Heart left ventricle (tissue), 16 donors: ENCODE data around the gene PACS2. TPM values are rescaled to one million over a fixed set of nuclear protein-coding genes. Genes with fewer than 3 reads are reported as not detected.

Experiments used
- ATAC-seq, 4 donors: fragments of 200-7000 bp; cut with Tn5 transposase; one replicate each; pipeline ENCODE4 v1.9.1; 2020 to 2022; ENCODE audit warnings: moderate library complexity in 4 of 4, mild to moderate bottlenecking in 3 of 4, moderate number of reproducible peaks in 1 of 4
- DNase-seq, 5 donors: peaks; one replicate each; pipeline ENCODE4 v3.0.0-alpha.2; 2020
- H3K27ac ChIP-seq, 12 donors: fragments of 200-600 bp; sonication (generic) in 4 of 12; one replicate each; pipeline versions ENCODE4 v1.5.0 to v1.8.0; 2016 to 2022; ENCODE audit warnings: mild to moderate bottlenecking in 2 of 12
- H3K27me3 ChIP-seq, 9 donors: fragments of 200-600 bp; sonication (generic) in 2 of 9; one replicate each; pipeline versions ENCODE4 v1.5.1 to v1.8.0; 2016 to 2022; ENCODE audit warnings: mild to moderate bottlenecking in 3 of 9
- H3K36me3 ChIP-seq, 9 donors: fragments of 200-600 bp; sonication (generic) in 2 of 9; one replicate each; pipeline versions ENCODE4 v1.5.0 to v1.8.0; 2018 to 2022; ENCODE audit warnings: mild to moderate bottlenecking in 2 of 9
- H3K4me1 ChIP-seq, 12 donors: fragments of 200-600 bp; sonication (generic) in 4 of 12; one replicate each; pipeline versions ENCODE4 v1.5.0 to v1.8.0; 2016 to 2022; ENCODE audit warnings: mild to moderate bottlenecking in 3 of 12
- H3K4me3 ChIP-seq, 12 donors: fragments of 200-600 bp; sonication (generic) in 4 of 12; one replicate each; pipeline versions ENCODE4 v1.5.0 to v1.8.0; 2017 to 2022; ENCODE audit warnings: mild to moderate bottlenecking in 9 of 12, moderate library complexity in 4 of 12
- H3K9me3 ChIP-seq, 12 donors: fragments of 200-600 bp; sonication (generic) in 4 of 12; one replicate each; pipeline versions ENCODE4 v1.5.0 to v1.8.0; 2016 to 2022; ENCODE audit warnings: mild to moderate bottlenecking in 1 of 12
- POLR2A ChIP-seq, 2 donors: fragments of 450-650 bp; IDR thresholded peaks; one replicate each; pipeline ENCODE4 v1.6.1; 2017; ENCODE audit warnings: antibody characterized with exemption in 2 of 2, mild to moderate bottlenecking in 2 of 2, moderate library complexity in 2 of 2
- WGBS, 4 donors: extraction: QIAGEN DNeasy Blood & Tissue Kit in 2 of 4; methylation state at CpG; one replicate each; pipeline versions ENCODE4 v1.1.5 to v1.1.7; 2013 to 2018; 5-methylcytosine and 5-hydroxymethylcytosine counted together
- intact Hi-C, 10 donors: fragments of 100-400 bp; cut with DNase I; formaldehyde crosslinking; loops; one replicate each; pipeline versions ENCODE4 v1.11.1 to v1.14.2; 2022
- polyA plus RNA-seq, 2 donors: library from polyadenylated mRNA; stranded (reverse); fragments of 200-250 nt; gene quantifications; one replicate each; pipeline ENCODE4 v1.2.3, GENCODE V29; 2013
- total RNA-seq, 9 donors: library from RNA; depleted of rRNA in 2 of 9; stranded (reverse); fragments of >200 nt in 2 of 9; fragmentation: NEBNext Ultra II Directional in 3 of 9; extraction: Animal tissue kit (Norgen Biotek cat#: 25700) in 3 of 9; gene quantifications; one replicate each; pipeline versions ENCODE4 v1.1.0 to v1.2.4, GENCODE V29; 2016 to 2023
- TF ChIP-seq, protein P1 (sequence below), 12 donors: fragments of 200-600 bp; sonication (generic) in 4 of 12; IDR thresholded peaks; one replicate each; pipeline versions ENCODE4 v1.5.0 to v1.8.0; 2018 to 2022; ENCODE audit warnings: antibody characterized with exemption in 12 of 12, mild to moderate bottlenecking in 5 of 12
- donor health status: ischemic (EF 13 %, LVEDD 7.1; RV severe dilation, severe dysfunction).
- donor health status: healthy with polysubstance abuse.
- donor health status: DM: no; HTN: yes; CAD: no.
- donor health status: DM: no; HTN: no; CAD: no.
- donor health status: ischemic (EF 25% LVEDD 6.9; RV normal size, moderate dysfunction).
- donor health status: ischemic (EF 25% LVEDD 5.7; RV mildly dilated, moderate dysfunction).
- donor health status: healthy.
- donor health status: DM: yes; HTN: yes; CAD: no.
- donor health status: ischemic (EF 35%, LVEDD 5.7; RV mildly dilated, moderate dysfunction).
- donor health status: nonischemic (EF 11% LVEDD 7.7; RV severe dilation, severe dysfunction).
- donor health status: DM: yes; HTN: yes; CAD: no.
- donor health status: PGD.
- donor health status: ischemic (EF 29% LVEDD 5.4; RV normal size, mild dysfunction).
- donor health status: nonischemic (EF 23%, LVEDD 6.1; RV moderate dilation, normal function).

The PACS2 gene
- total and polyA plus RNA-seq, 11 donors, result 47.3 to 90.3 (median 60.8) TPM

DNA sequence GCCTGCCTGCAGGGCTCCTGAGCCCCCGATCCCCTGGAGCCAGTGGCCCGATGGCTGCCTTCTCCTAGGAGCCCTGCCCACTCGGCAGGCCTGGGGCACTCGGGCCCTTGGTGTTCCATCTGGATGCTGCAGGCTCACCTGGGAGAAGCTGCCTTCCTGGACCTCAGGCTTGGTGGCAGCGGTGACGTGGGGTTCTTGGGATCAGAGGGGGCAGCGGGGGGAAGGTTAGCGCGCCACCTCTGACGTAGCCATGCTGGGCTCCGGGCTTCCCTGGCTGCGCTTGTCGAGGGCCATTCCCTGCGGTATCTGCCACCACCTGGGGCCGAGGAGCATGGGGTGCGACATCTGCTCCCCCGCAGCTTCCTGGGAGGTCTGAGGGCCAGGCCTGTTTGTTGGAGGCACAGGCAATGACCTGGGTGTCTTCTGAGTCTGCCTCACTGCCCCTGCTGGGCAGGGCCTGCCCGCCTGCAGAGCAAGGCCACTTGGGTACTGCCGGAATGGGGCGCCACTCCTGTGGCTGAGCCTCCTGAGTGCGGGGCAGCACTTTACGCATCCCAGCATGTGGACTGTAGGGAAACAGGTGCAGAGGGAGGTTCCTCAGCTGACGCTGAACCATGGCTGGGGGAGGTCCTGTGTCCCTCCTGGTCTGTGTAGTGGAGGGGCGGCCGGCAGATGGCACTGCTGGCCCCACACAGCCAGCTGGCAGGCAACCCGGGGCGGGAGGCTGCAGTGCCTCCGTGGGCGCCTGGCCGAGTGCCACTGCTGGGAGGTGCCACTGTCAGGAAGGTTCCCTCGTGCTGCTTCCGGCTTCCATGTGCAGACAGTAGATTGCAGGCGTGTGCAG, 125.4 kb downstream of the PACS2 start:
- no peak overlapping the region for H3K27ac ChIP-seq
- 73 to 96% (median 89%) methylated on average over 11 to 33 of the region's 33 CpGs for WGBS, 4 donors
- no peaks in the 10 kb centered on the region for H3K27me3 ChIP-seq
- H3K36me3 ChIP-seq, result peaks cover 0 to 30% (median 16%) of the 10 kb centered on the region in 9 donors
- intact Hi-C loops, result loop anchor here in 4 of 10 donors (10.0 kb wide), 2 partner anchors 65 to 85 kb away; partner anchors contain the start of gene TMEM121 (in 1 of the 4)
- H3K4me3 ChIP-seq, result no peak overlapping the region
- peaks cover 0 to 17% (median 0%) of the 10 kb centered on the region in 12 donors for H3K4me1 ChIP-seq
- DNase-seq, result peak in 1 of 5 donors; percentile 58
- peak in 1 of 4 donors; percentile 10 for ATAC-seq
- peaks cover 0 to 8% (median 0%) of the 10 kb centered on the region in 12 donors for H3K9me3 ChIP-seq
- TF ChIP-seq, protein P1, sequence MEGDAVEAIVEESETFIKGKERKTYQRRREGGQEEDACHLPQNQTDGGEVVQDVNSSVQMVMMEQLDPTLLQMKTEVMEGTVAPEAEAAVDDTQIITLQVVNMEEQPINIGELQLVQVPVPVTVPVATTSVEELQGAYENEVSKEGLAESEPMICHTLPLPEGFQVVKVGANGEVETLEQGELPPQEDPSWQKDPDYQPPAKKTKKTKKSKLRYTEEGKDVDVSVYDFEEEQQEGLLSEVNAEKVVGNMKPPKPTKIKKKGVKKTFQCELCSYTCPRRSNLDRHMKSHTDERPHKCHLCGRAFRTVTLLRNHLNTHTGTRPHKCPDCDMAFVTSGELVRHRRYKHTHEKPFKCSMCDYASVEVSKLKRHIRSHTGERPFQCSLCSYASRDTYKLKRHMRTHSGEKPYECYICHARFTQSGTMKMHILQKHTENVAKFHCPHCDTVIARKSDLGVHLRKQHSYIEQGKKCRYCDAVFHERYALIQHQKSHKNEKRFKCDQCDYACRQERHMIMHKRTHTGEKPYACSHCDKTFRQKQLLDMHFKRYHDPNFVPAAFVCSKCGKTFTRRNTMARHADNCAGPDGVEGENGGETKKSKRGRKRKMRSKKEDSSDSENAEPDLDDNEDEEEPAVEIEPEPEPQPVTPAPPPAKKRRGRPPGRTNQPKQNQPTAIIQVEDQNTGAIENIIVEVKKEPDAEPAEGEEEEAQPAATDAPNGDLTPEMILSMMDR (IDR thresholded peaks at IDR 0.05), result no peak
- no peak for TF ChIP-seq POLR2A (IDR thresholded peaks at IDR 0.05)

DNA sequence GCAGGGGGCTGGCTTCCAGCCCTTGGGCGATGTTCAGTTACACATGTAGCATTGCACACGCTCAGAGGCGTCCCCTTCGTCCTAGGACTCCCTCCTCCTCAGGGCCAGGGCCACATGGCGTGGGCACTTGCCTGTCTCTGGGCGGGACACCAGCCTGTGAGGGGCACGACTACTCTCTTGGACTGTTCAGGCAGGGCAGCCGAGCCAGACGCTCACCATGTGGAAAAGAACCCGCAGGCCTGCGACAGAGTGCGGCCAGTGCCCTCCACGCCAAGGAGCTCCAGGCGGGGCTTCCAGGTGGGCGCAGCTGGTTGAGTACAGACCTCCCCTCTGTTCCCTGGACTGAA, 126.0 kb downstream of the PACS2 start:
- Histone ChIP-seq H3K27me3 (no peaks in the 10 kb centered on the region), H3K27ac (no peak overlapping the region), H3K4me1 (peaks cover 0 to 17% (median 0%) of the 10 kb centered on the region in 12 donors), H3K36me3 (peaks cover 0 to 30% (median 16%) of the 10 kb centered on the region in 9 donors), H3K9me3 (peaks cover 0 to 5% (median 0%) of the 10 kb centered on the region in 12 donors), H3K4me3 (no peak overlapping the region)
- TF ChIP-seq POLR2A (IDR thresholded peaks at IDR 0.05), result no peak
- TF ChIP-seq, protein P1 (IDR thresholded peaks at IDR 0.05), result no peak
- WGBS, 4 donors, result 96 to 100% (median 97%) methylated on average over 8 to 15 of the region's 15 CpGs
- intact Hi-C loops, result loop anchor here in 4 of 10 donors (10.0 kb wide), 2 partner anchors 66 to 84 kb away; partner anchors contain the start of gene TMEM121 (in 1 of the 4)
- DNase-seq (peak in 1 of 5 donors; percentile 47), ATAC-seq (peak in 1 of 4 donors; percentile 4)

- Histone ChIP-seq H3K27me3 (no peaks in the 10 kb centered on the region), H3K4me3 (no peak overlapping the region), H3K36me3 (peaks cover 0 to 30% (median 16%) of the 10 kb centered on the region in 9 donors), H3K9me3 (peaks cover 0 to under 1% (median 0%) of the 10 kb centered on the region in 12 donors), H3K27ac (no peak overlapping the region), H3K4me1 (peaks cover 0 to 17% (median 0%) of the 10 kb centered on the region in 12 donors)
- no peak for TF ChIP-seq POLR2A (IDR thresholded peaks at IDR 0.05)
- TF ChIP-seq, protein P1 (IDR thresholded peaks at IDR 0.05), result no peak
- DNase-seq (no peak), ATAC-seq (no peak)
- 90 to 98% (median 94%) methylated on average over 3 to 9 of the region's 9 CpGs; no CpG with 5 or more reads in 1 of the 4 donors for WGBS, 4 donors
- intact Hi-C loops, result loop anchor here in 4 of 10 donors (10.0 kb wide), 2 partner anchors 66 to 84 kb away; partner anchors contain the start of gene TMEM121 (in 1 of the 4)
Measured at GRCh38 chr14:105440992-105441391, 126.4 kb downstream of the PACS2 start.

GRCh38 chr14:105442125-105442524, 127.6 kb downstream of the PACS2 start:
- no peaks in the 10 kb centered on the region for H3K9me3 ChIP-seq
- ATAC-seq (no peak), DNase-seq (peak in 1 of 5 donors; percentile 24)
- no peak overlapping the region for H3K4me3 ChIP-seq
- intact Hi-C loops, result loop anchor here in 4 of 10 donors (10.0 kb wide), 2 partner anchors 67 to 83 kb away; partner anchors contain the start of gene TMEM121 (in 1 of the 4)
- peaks cover 0 to 37% (median 16%) of the 10 kb centered on the region in 9 donors for H3K36me3 ChIP-seq
- H3K4me1 ChIP-seq, result peaks cover 0 to 17% (median 0%) of the 10 kb centered on the region in 12 donors
- 75 to 80% (median 76%) methylated on average over 17 of the region's 17 CpGs for WGBS, 4 donors
- H3K27me3 ChIP-seq, result no peaks in the 10 kb centered on the region
- no peak overlapping the region for H3K27ac ChIP-seq
- no peak for TF ChIP-seq POLR2A (IDR thresholded peaks at IDR 0.05)
- TF ChIP-seq, protein P1 (IDR thresholded peaks at IDR 0.05), result no peak
